ENCODE results near the gene DST. TPM values are rescaled to one million over a fixed set of nuclear protein-coding genes. Genes with fewer than 3 reads are reported as not detected.

Gene DST
- total and polyA plus RNA-seq, 2 of the 8 experiments (the other 6 are each of a cell fraction or from before 2014, with no cell fraction given): 49.4 to 116 TPM

GRCh38 chr6:56684342-56685101 is 41.8 kb upstream of the DST start:
- TF ChIP-seq TAF7 (optimal IDR thresholded peaks at IDR 0.05; ENCODE audit: borderline replicate concordance, low read depth, low read length) (no peak), TAF1 (IDR thresholded peaks at IDR 0.05; ENCODE audit: low read depth, low read length) (no peak), RAD21 (IDR thresholded peaks at IDR 0.05 in 1 of 2, conservative IDR thresholded peaks at IDR 0.05 in 1 of 2; ENCODE audit: low read depth in 2 of 2, low read length in 2 of 2) (no peak), RXRA (IDR thresholded peaks at IDR 0.05; ENCODE audit: insufficient read depth, low read depth, low read length) (no peak), ATF3 (IDR thresholded peaks at IDR 0.05; ENCODE audit: insufficient read depth, low read depth, low read length) (no peak), TBP (IDR thresholded peaks at IDR 0.05; ENCODE audit: low read depth, low read length) (no peak), CEBPB (IDR thresholded peaks at IDR 0.05; ENCODE audit: low read depth, low read length) (no peak), SAP30 (IDR thresholded peaks at IDR 0.05; ENCODE audit: insufficient read depth, insufficient replicate concordance, low read length) (no peak), MAX (IDR thresholded peaks at IDR 0.05) (no peak), CREB1 (IDR thresholded peaks at IDR 0.05) (no peak), SIRT6 (IDR thresholded peaks at IDR 0.05; ENCODE audit: low read length) (no peak)
- DNase-seq (ENCODE audit: low read depth in 1 of 2, low spot score in 2 of 2): no peak
- H3K36me3 ChIP-seq (ENCODE audit: control insufficient read depth in 2 of 4, insufficient read depth in 4 of 4, low read length in 3 of 4): no peaks in the 10 kb centered on the region
- H3K4me2 ChIP-seq (ENCODE audit: insufficient read depth in 1 of 2, low read depth in 2 of 2, low read length in 2 of 2): no peak overlapping the region
- no peaks in the 10 kb centered on the region for H3K9me3 ChIP-seq (ENCODE audit: insufficient read depth in 2 of 2, low read depth in 1 of 2, low read length in 1 of 2)
- no peak for FAIRE-seq
- no peak overlapping the region for H2BK12ac ChIP-seq (ENCODE audit: low read depth, low read length)
- no peak overlapping the region for H2BK5ac ChIP-seq (ENCODE audit: low read depth, low read length)
- no peak overlapping the region for H3K56ac ChIP-seq (replicated peaks; ENCODE audit: insufficient read length, low read depth, low read length)
- ChIA-PET CTCF (ENCODE audit: partially characterized antibody) (interaction anchor here (0.5 to 1.9 kb wide), 6 partner anchors 8 to 254 kb away, joined by 3 to 6 read pairs (median 4); no protein-coding TSS in a partner anchor), POLR2A (ENCODE audit: partially characterized antibody) (no interaction called here)
- no peak overlapping the region for H2BK20ac ChIP-seq (ENCODE audit: low read length)
- no peak overlapping the region for H3K23ac ChIP-seq (ENCODE audit: insufficient read length)
- peaks cover 2% of the 10 kb centered on the region; the same call in 1 of the 2 replicates for H3K23me2 ChIP-seq (ENCODE audit: low read depth, low read length)
- no peak overlapping the region for H2BK120ac ChIP-seq (replicated peaks; ENCODE audit: low read depth, low read length)
- no peak overlapping the region for H4K91ac ChIP-seq (replicated peaks; ENCODE audit: insufficient read length, low read length)
- H4K20me1 ChIP-seq (replicated peaks in 1 of 2; ENCODE audit: control insufficient read depth in 1 of 2, insufficient read depth in 2 of 2, low read length in 2 of 2): peaks cover 0 to 2% of the 10 kb centered on the region in 2 experiments
- H3K79me2 ChIP-seq (ENCODE audit: control insufficient read depth in 1 of 2, insufficient read depth in 2 of 2, low read length in 2 of 2): peaks cover 0 to 20% of the 10 kb centered on the region in 2 experiments; a peak in 2 of 4 replicates
- no peak overlapping the region for H2BK15ac ChIP-seq (ENCODE audit: low read length)
- no peak overlapping the region for H3K18ac ChIP-seq (ENCODE audit: extremely low read depth, low read length)
- H3K4me3 ChIP-seq (ENCODE audit: extremely low read depth in 1 of 4, insufficient read depth in 2 of 4, low read depth in 3 of 4, low read length in 4 of 4): no peak overlapping the region
- WGBS, 2 experiments (ENCODE audit: extremely low coverage in 1 of 2, insufficient coverage in 1 of 2, insufficient read length in 1 of 2, insufficient replicate concordance in 2 of 2, low coverage in 1 of 2, low lambda C conversion rate in 2 of 2, missing lambda C conversion rate in 1 of 2): 91% methylated on average over 7 of the region's 7 CpGs; no CpG with 5 or more reads in 1 of the 2 experiments
- peaks cover 4% of the 10 kb centered on the region; the same call in 1 of the 2 replicates for H3K79me1 ChIP-seq (ENCODE audit: low read depth, low read length)
- H3K4ac ChIP-seq (replicated peaks; ENCODE audit: insufficient read length, low read depth, low read length): no peak overlapping the region
- no peak overlapping the region for H3K9ac ChIP-seq (replicated peaks in 1 of 4; ENCODE audit: extremely low read depth in 1 of 4, low read depth in 3 of 4, low read length in 3 of 4)
- H3K27ac ChIP-seq (ENCODE audit: low read depth, low read length): no peak overlapping the region
- no peak overlapping the region for H4K5ac ChIP-seq (ENCODE audit: insufficient read length, low read depth, low read length)
- H2AK5ac ChIP-seq (ENCODE audit: low read depth, low read length): no peak overlapping the region
- H2AFZ ChIP-seq (ENCODE audit: low read length): no peak overlapping the region
- no peak overlapping the region for H4K8ac ChIP-seq (ENCODE audit: extremely low read depth, insufficient read depth, low read length)
- H3K14ac ChIP-seq (ENCODE audit: insufficient read length): no peak overlapping the region
- H3K27me3 ChIP-seq (replicated peaks in 1 of 4; ENCODE audit: control insufficient read depth in 3 of 4, extremely low read depth in 1 of 4, insufficient read depth in 3 of 4, low read length in 3 of 4): no peaks in the 10 kb centered on the region
- 0 out of 7 replicates have a peak, but pooled peaks cover 0 to 2% (median 0%) of the 10 kb centered on the region in 4 experiments for H3K4me1 ChIP-seq (replicated peaks in 1 of 4; ENCODE audit: control insufficient read depth in 3 of 4, insufficient read depth in 4 of 4, low read length in 3 of 4)
